Measurements from ENCODE around the gene FUT2. TPM values are rescaled to one million over a fixed set of nuclear protein-coding genes. Genes with fewer than 3 reads are reported as not detected.

Gene FUT2
- polyA plus RNA-seq, 3 donors from 2014 or later, result 0.21 TPM; not detected in 2

- peaks cover 0 to 8% (median 8%) of the 10 kb centered on the region in 3 donors for H3K27me3 Mint-ChIP-seq (ENCODE audit: low read depth in 3 of 3)
- H3K4me3 Mint-ChIP-seq, result peak overlapping the region in 4 of 5 donors; percentile 21 to 70 (median 42)
- H3K27ac Mint-ChIP-seq, result no peak overlapping the region
- DNase-seq, result no peak
- peaks cover 0 to 6% of the 10 kb centered on the region in 2 donors for H3K4me1 Mint-ChIP-seq
- peaks cover 0 to 9% (median 5%) of the 10 kb centered on the region in 3 donors for H3K36me3 Mint-ChIP-seq
- no peaks in the 10 kb centered on the region for H3K9me3 Mint-ChIP-seq
These were observed 711 bp downstream of the FUT2 start for GRCh38 chr19:48696353-48697010.

GRCh38 chr19:48698046-48698445 lies 2.3 kb downstream of the FUT2 start:
- Mint-ChIP-seq H3K27me3 (ENCODE audit: low read depth in 3 of 3) (peaks cover 0 to 8% (median 8%) of the 10 kb centered on the region in 3 donors), H3K27ac (no peak overlapping the region), H3K4me1 (peaks cover 0 to 6% of the 10 kb centered on the region in 2 donors), H3K9me3 (no peaks in the 10 kb centered on the region), H3K36me3 (peaks cover 0 to 10% (median 9%) of the 10 kb centered on the region in 3 donors), H3K4me3 (no peak overlapping the region)
- no peak for DNase-seq

GRCh38 chr19:48702701-48703100 lies 6.9 kb downstream of the FUT2 start:
- H3K36me3 Mint-ChIP-seq, result peaks cover 4 to 19% (median 13%) of the 10 kb centered on the region in 3 donors

GRCh38 chr19:48703316-48703715 lies 7.5 kb downstream of the FUT2 start:
- H3K4me1 Mint-ChIP-seq, result no peaks in the 10 kb centered on the region
- H3K27me3 Mint-ChIP-seq (ENCODE audit: low read depth in 3 of 3), result peaks cover 0 to 5% (median 1%) of the 10 kb centered on the region in 3 donors
- no peak overlapping the region for H3K27ac Mint-ChIP-seq
- H3K4me3 Mint-ChIP-seq, result no peak overlapping the region
- DNase-seq, result no peak
- no peaks in the 10 kb centered on the region for H3K9me3 Mint-ChIP-seq
- peaks cover 4 to 19% (median 13%) of the 10 kb centered on the region in 3 donors for H3K36me3 Mint-ChIP-seq

More at GRCh38 chr19:48702701-48703100, 6.9 kb downstream of the FUT2 start:
- Mint-ChIP-seq H3K27ac (no peak overlapping the region), H3K27me3 (ENCODE audit: low read depth in 3 of 3) (peaks cover 0 to 3% (median 1%) of the 10 kb centered on the region in 3 donors), H3K9me3 (no peaks in the 10 kb centered on the region), H3K4me1 (no peaks in the 10 kb centered on the region), H3K4me3 (no peak overlapping the region)
- DNase-seq, result no peak

GRCh38 chr19:48705431-48705830 lies 9.7 kb downstream of the FUT2 start:
- Mint-ChIP-seq H3K9me3 (no peaks in the 10 kb centered on the region), H3K36me3 (peaks cover 4 to 19% (median 9%) of the 10 kb centered on the region in 3 donors), H3K4me3 (no peak overlapping the region), H3K27ac (no peak overlapping the region), H3K27me3 (ENCODE audit: low read depth in 3 of 3) (peaks cover 0 to 2% (median 0%) of the 10 kb centered on the region in 3 donors), H3K4me1 (no peaks in the 10 kb centered on the region)
- no peak for DNase-seq

GRCh38 chr19:48708471-48708870 lies 12.7 kb downstream of the FUT2 start:
- no peak overlapping the region for H3K4me3 Mint-ChIP-seq

GRCh38 chr19:48711106-48711662 lies 15.4 kb downstream of the FUT2 start:
- H3K36me3 Mint-ChIP-seq, result peaks cover 4 to 5% (median 4%) of the 10 kb centered on the region in 3 donors
- H3K27ac Mint-ChIP-seq, result no peak overlapping the region
- peak overlapping the region in 2 of 5 donors; percentile 18 to 25 for H3K4me3 Mint-ChIP-seq
- H3K9me3 Mint-ChIP-seq, result no peaks in the 10 kb centered on the region
- H3K4me1 Mint-ChIP-seq, result peaks cover 11 to 14% of the 10 kb centered on the region in 2 donors
- H3K27me3 Mint-ChIP-seq (ENCODE audit: low read depth in 3 of 3), result peaks cover 2 to 3% (median 3%) of the 10 kb centered on the region in 3 donors
- no peak for DNase-seq

More at GRCh38 chr19:48708471-48708870, 12.7 kb downstream of the FUT2 start:
- Mint-ChIP-seq H3K4me1 (peaks cover 0 to 2% of the 10 kb centered on the region in 2 donors), H3K27ac (no peak overlapping the region), H3K9me3 (no peaks in the 10 kb centered on the region), H3K27me3 (ENCODE audit: low read depth in 3 of 3) (peaks cover 0 to 2% (median 0%) of the 10 kb centered on the region in 3 donors), H3K36me3 (peaks cover 4 to 9% (median 4%) of the 10 kb centered on the region in 3 donors)
- DNase-seq, result no peak

- Mint-ChIP-seq H3K27me3 (ENCODE audit: low read depth in 3 of 3) (peaks cover 2 to 4% (median 3%) of the 10 kb centered on the region in 3 donors), H3K36me3 (no peaks in the 10 kb centered on the region), H3K4me1 (peaks cover 11 to 14% of the 10 kb centered on the region in 2 donors), H3K9me3 (no peaks in the 10 kb centered on the region), H3K27ac (peak overlapping the region in 4 of 6 donors; percentile 7 to 78 (median 41)), H3K4me3 (peak overlapping the region; percentile 78 to 86 (median 84))
- DNase-seq, result no peak
These were observed 17.5 kb downstream of the FUT2 start for GRCh38 chr19:48713041-48713863.

- H3K9me3 Mint-ChIP-seq, result no peaks in the 10 kb centered on the region
- peak overlapping the region; percentile 78 to 86 (median 84) for H3K4me3 Mint-ChIP-seq
- H3K36me3 Mint-ChIP-seq, result no peaks in the 10 kb centered on the region
- peak overlapping the region; percentile 43 to 88 (median 76) for H3K27ac Mint-ChIP-seq
- peak; percentile 98 to 99 (median 98) for DNase-seq
- peaks cover 2 to 4% (median 3%) of the 10 kb centered on the region in 3 donors for H3K27me3 Mint-ChIP-seq (ENCODE audit: low read depth in 3 of 3)
- H3K4me1 Mint-ChIP-seq, result peaks cover 11 to 14% of the 10 kb centered on the region in 2 donors
These were observed 18.3 kb downstream of the FUT2 start for GRCh38 chr19:48713864-48714755.

- Mint-ChIP-seq H3K9me3 (no peaks in the 10 kb centered on the region), H3K4me1 (peaks cover 11 to 14% of the 10 kb centered on the region in 2 donors), H3K4me3 (peak overlapping the region; percentile 74 to 86 (median 81)), H3K27me3 (ENCODE audit: low read depth in 3 of 3) (peaks cover 2 to 4% (median 3%) of the 10 kb centered on the region in 3 donors), H3K27ac (peak overlapping the region; percentile 43 to 88 (median 73)), H3K36me3 (no peaks in the 10 kb centered on the region)
- DNase-seq, result no peak
These were observed 19.2 kb downstream of the FUT2 start for GRCh38 chr19:48714759-48715675.

- Mint-ChIP-seq H3K27me3 (ENCODE audit: low read depth in 3 of 3) (peaks cover 2 to 4% (median 3%) of the 10 kb centered on the region in 3 donors), H3K9me3 (no peaks in the 10 kb centered on the region), H3K4me1 (peaks cover 12 to 20% of the 10 kb centered on the region in 2 donors), H3K36me3 (no peaks in the 10 kb centered on the region), H3K4me3 (peak overlapping the region in 3 of 5 donors; percentile 51 to 68 (median 60)), H3K27ac (no peak overlapping the region)
- DNase-seq, result no peak
These were observed 20.0 kb downstream of the FUT2 start for GRCh38 chr19:48715681-48716171.

Measured in immature natural killer cell (primary cell).